GM23338 (cell line): ENCODE data around the gene ENTPD7. TPM values are rescaled to one million over a fixed set of nuclear protein-coding genes. Genes with fewer than 3 reads are reported as not detected.

Experiments
- ATAC-seq: fragments of 200-7000 bp; cut with Tn5 transposase; 3 replicates; pipeline ENCODE4 v1.9.1; 2020
- DNase-seq: peaks from one replicate; pipeline ENCODE4 v3.0.0-alpha.2; 2015; ENCODE audit warnings: low spot score
- H2AFZ ChIP-seq: fragments of 200-600 bp; sonication (generic); 2 replicates; pipeline ENCODE4 v1.8.0; 2016; ENCODE audit warnings: antibody characterized with exemption, mild to moderate bottlenecking, moderate library complexity
- H3F3A ChIP-seq: fragments of 200-600 bp; sonication (generic); replicated peaks from 2 replicates; pipeline ENCODE4 v1.8.0; 2017; ENCODE audit warnings: antibody characterized with exemption, mixed run types, low read depth
- H3K27ac ChIP-seq: fragments of 200-600 bp; sonication (generic); 2 replicates; pipeline ENCODE4 v1.6.1; 2016; ENCODE audit warnings: low read depth
- H3K27me3 ChIP-seq: fragments of 200-600 bp; sonication (generic); 2 replicates; pipeline ENCODE4 v1.8.0; 2016; ENCODE audit warnings: mild to moderate bottlenecking, mixed run types, moderate library complexity; ENCODE audit not compliant: insufficient read depth
- H3K36me3 ChIP-seq: fragments of 200-600 bp; sonication (generic); 2 replicates; pipeline ENCODE4 v1.8.0; 2016; ENCODE audit warnings: mild to moderate bottlenecking; ENCODE audit not compliant: insufficient read depth
- H3K4me1 ChIP-seq: fragments of 200-600 bp; sonication (generic); 2 replicates; pipeline ENCODE4 v1.8.0; 2016; ENCODE audit warnings: mild to moderate bottlenecking, moderate library complexity; ENCODE audit not compliant: insufficient read depth
- H3K4me2 ChIP-seq: fragments of 200-600 bp; sonication (generic); 2 replicates; pipeline ENCODE4 v1.7.1; 2017; ENCODE audit warnings: mixed run types
- H3K4me3 ChIP-seq: fragments of 200-600 bp; sonication (generic); 2 replicates; pipeline ENCODE4 v1.6.1; 2016; ENCODE audit warnings: mixed run types
- H3K79me2 ChIP-seq: fragments of 200-600 bp; sonication (generic); replicated peaks from 2 replicates; pipeline ENCODE4 v1.8.0; 2017; ENCODE audit warnings: mild to moderate bottlenecking; ENCODE audit not compliant: insufficient read depth
- H3K9me2 ChIP-seq: fragments of 200-600 bp; sonication (generic); 2 replicates; pipeline ENCODE4 v1.8.0; 2017; ENCODE audit not compliant: insufficient read depth
- H4K20me1 ChIP-seq: fragments of 200-600 bp; sonication (generic); replicated peaks from 2 replicates; pipeline ENCODE4 v1.8.0; 2017; ENCODE audit warnings: mild to moderate bottlenecking; ENCODE audit not compliant: insufficient read depth
- H3K27ac Mint-ChIP-seq: 2 replicates; pipeline ENCODE4 v1.8.0; 2020; ENCODE audit warnings: inconsistent platforms, mild to moderate bottlenecking, moderate library complexity, mixed read lengths
- H3K27me3 Mint-ChIP-seq: 3 replicates; pipeline ENCODE4 v1.8.0; 2022; ENCODE audit warnings: low read depth, mild to moderate bottlenecking, moderate library complexity, mixed read lengths, inconsistent platforms; ENCODE audit not compliant: insufficient read depth, poor library complexity
- H3K36me3 Mint-ChIP-seq: 3 replicates; pipeline ENCODE4 v1.8.0; 2021; ENCODE audit warnings: low read depth, mild to moderate bottlenecking, inconsistent platforms, moderate library complexity, mixed read lengths
- H3K4me1 Mint-ChIP-seq: 3 replicates; pipeline ENCODE4 v1.8.0; 2020; ENCODE audit warnings: mild to moderate bottlenecking, inconsistent platforms, mixed read lengths
- H3K4me3 Mint-ChIP-seq: 3 replicates; pipeline ENCODE4 v1.8.0; 2021; ENCODE audit warnings: moderate library complexity, mild to moderate bottlenecking, inconsistent platforms, mixed read lengths
- H3K9me3 Mint-ChIP-seq: 3 replicates; pipeline ENCODE4 v1.8.0; 2020; ENCODE audit warnings: moderate library complexity, mild to moderate bottlenecking, inconsistent platforms, mixed read lengths
- EZH2phosphoT487 ChIP-seq: fragments of 200-600 bp; sonication (generic); IDR thresholded peaks from one replicate; pipeline ENCODE4 v1.8.1; 2018; ENCODE audit warnings: antibody characterized with exemption; ENCODE audit not compliant: unreplicated experiment
- NANOG ChIP-seq: IDR thresholded peaks from 2 replicates; pipeline ENCODE4 v1.6.1; 2016; ENCODE audit warnings: antibody characterized with exemption, borderline replicate concordance
- POLR2AphosphoS5 ChIP-seq: IDR thresholded peaks from 2 replicates; pipeline ENCODE4 v1.6.1; 2016; ENCODE audit warnings: antibody characterized with exemption, low read depth
- REST ChIP-seq: IDR thresholded peaks from one replicate; pipeline ENCODE4 v1.6.1; 2018; ENCODE audit warnings: antibody characterized with exemption; ENCODE audit not compliant: unreplicated experiment
- STAT1 ChIP-seq: IDR thresholded peaks from one replicate; pipeline ENCODE4 v1.6.1; 2016; ENCODE audit warnings: antibody characterized with exemption; ENCODE audit not compliant: unreplicated experiment
- polyA plus RNA-seq: library from polyadenylated mRNA; unstranded; fragments of >200 nt; fragmentation: Nextera tagmentation; extraction: Ambion mirVana; gene quantifications from 2 replicates; pipeline ENCODE4 v1.2.1, GENCODE V29; 2016
- total RNA-seq: library from RNA; depleted of rRNA; stranded (reverse); fragments of >200 nt; shearing (Covaris generic); gene quantifications from 2 replicates; pipeline ENCODE4 v1.2.3, GENCODE V29; 2014
- TF ChIP-seq, protein P1 (sequence below): fragments of 250-450 bp; sonication (Bioruptor Pico); IDR thresholded peaks from 2 replicates; pipeline ENCODE4 v1.5.0; 2020; ENCODE audit warnings: mild to moderate bottlenecking, moderate library complexity

ENTPD7 gene
- total and polyA plus RNA-seq, 2 experiments from 2014 or later, result 1.7 to 12.6 TPM

- TF ChIP-seq, protein P1, sequence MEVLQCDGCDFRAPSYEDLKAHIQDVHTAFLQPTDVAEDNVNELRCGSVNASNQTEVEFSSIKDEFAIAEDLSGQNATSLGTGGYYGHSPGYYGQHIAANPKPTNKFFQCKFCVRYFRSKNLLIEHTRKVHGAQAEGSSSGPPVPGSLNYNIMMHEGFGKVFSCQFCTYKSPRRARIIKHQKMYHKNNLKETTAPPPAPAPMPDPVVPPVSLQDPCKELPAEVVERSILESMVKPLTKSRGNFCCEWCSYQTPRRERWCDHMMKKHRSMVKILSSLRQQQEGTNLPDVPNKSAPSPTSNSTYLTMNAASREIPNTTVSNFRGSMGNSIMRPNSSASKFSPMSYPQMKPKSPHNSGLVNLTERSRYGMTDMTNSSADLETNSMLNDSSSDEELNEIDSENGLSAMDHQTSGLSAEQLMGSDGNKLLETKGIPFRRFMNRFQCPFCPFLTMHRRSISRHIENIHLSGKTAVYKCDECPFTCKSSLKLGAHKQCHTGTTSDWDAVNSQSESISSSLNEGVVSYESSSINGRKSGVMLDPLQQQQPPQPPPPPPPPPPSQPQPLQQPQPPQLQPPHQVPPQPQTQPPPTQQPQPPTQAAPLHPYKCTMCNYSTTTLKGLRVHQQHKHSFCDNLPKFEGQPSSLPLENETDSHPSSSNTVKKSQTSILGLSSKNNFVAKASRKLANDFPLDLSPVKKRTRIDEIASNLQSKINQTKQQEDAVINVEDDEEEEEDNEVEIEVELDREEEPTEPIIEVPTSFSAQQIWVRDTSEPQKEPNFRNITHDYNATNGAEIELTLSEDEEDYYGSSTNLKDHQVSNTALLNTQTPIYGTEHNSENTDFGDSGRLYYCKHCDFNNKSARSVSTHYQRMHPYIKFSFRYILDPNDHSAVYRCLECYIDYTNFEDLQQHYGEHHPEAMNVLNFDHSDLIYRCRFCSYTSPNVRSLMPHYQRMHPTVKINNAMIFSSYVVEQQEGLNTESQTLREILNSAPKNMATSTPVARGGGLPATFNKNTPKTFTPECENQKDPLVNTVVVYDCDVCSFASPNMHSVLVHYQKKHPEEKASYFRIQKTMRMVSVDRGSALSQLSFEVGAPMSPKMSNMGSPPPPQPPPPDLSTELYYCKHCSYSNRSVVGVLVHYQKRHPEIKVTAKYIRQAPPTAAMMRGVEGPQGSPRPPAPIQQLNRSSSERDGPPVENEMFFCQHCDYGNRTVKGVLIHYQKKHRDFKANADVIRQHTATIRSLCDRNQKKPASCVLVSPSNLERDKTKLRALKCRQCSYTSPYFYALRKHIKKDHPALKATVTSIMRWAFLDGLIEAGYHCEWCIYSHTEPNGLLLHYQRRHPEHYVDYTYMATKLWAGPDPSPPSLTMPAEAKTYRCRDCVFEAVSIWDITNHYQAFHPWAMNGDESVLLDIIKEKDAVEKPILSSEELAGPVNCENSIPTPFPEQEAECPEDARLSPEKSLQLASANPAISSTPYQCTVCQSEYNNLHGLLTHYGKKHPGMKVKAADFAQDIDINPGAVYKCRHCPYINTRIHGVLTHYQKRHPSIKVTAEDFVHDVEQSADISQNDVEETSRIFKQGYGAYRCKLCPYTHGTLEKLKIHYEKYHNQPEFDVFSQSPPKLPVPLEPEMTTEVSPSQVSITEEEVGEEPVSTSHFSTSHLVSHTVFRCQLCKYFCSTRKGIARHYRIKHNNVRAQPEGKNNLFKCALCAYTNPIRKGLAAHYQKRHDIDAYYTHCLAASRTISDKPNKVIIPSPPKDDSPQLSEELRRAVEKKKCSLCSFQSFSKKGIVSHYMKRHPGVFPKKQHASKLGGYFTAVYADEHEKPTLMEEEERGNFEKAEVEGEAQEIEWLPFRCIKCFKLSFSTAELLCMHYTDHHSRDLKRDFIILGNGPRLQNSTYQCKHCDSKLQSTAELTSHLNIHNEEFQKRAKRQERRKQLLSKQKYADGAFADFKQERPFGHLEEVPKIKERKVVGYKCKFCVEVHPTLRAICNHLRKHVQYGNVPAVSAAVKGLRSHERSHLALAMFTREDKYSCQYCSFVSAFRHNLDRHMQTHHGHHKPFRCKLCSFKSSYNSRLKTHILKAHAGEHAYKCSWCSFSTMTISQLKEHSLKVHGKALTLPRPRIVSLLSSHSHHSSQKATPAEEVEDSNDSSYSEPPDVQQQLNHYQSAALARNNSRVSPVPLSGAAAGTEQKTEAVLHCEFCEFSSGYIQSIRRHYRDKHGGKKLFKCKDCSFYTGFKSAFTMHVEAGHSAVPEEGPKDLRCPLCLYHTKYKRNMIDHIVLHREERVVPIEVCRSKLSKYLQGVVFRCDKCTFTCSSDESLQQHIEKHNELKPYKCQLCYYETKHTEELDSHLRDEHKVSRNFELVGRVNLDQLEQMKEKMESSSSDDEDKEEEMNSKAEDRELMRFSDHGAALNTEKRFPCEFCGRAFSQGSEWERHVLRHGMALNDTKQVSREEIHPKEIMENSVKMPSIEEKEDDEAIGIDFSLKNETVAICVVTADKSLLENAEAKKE (CRISPR knock-in tag), result no peak
- TF ChIP-seq NANOG (no peak), REST (no peak)
These were observed 49.1 kb upstream of the ENTPD7 start (continued) for GRCh38 chr10:99610221-99610620.

DNA sequence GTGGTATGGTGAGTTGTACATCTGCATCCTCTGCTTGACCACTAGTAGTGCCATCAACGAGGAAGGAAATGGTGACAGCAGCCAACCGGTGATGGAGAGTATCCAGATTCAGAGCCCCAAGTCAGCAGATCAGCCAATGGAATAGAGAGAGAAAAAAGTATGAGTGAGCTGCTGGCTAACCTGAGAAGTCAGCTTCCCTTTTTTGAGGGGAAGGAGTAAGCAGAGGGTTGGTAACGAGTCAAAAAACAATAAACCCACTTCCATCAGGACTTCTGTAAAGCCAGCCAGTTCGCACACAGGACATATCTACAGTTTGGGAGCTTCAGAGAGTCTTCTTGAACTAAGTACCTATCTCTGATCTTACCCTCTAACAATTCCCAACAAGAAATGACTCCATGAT lies 48.0 kb upstream of the ENTPD7 start:
- Histone ChIP-seq H3K27me3 (no peaks in the 10 kb centered on the region), H3F3A (no peaks in the 10 kb centered on the region), H4K20me1 (no peaks in the 10 kb centered on the region), H3K79me2 (no peaks in the 10 kb centered on the region), H3K4me1 (no peaks in the 10 kb centered on the region), H2AFZ (no peak overlapping the region), H3K9me2 (no peaks in the 10 kb centered on the region), H3K4me3 (no peak overlapping the region), H3K4me2 (no peak overlapping the region), H3K36me3 (no peaks in the 10 kb centered on the region), H3K27ac (no peak overlapping the region)
- peaks cover 5% of the 10 kb centered on the region; the same call in 1 of the 3 replicates for H3K4me1 Mint-ChIP-seq
- peaks cover 5% of the 10 kb centered on the region for H3K27me3 Mint-ChIP-seq
- ATAC-seq, result no peak
- no peak for DNase-seq
- no peak overlapping the region for H3K4me3 Mint-ChIP-seq
- peaks cover 5% of the 10 kb centered on the region; the same call in 2 of the 3 replicates for H3K36me3 Mint-ChIP-seq
- no peaks in the 10 kb centered on the region for H3K9me3 Mint-ChIP-seq
- H3K27ac Mint-ChIP-seq, result no peak overlapping the region
- TF ChIP-seq STAT1, result no peak
- TF ChIP-seq NANOG, result no peak
- TF ChIP-seq, protein P1 (CRISPR knock-in tag), result no peak
- TF ChIP-seq POLR2AphosphoS5, result no peak
- no peak for TF ChIP-seq EZH2phosphoT487
